ENCODE measurements around the gene BFSP1. TPM values are rescaled to one million over a fixed set of nuclear protein-coding genes. Genes with fewer than 3 reads are reported as not detected.

The BFSP1 gene
- total RNA-seq, 1 donor from 2014 or later: 0.66 TPM

- DNase-seq: no peak
- Histone ChIP-seq H3K27me3 (ENCODE audit: low read depth) (peaks cover 9% of the 10 kb centered on the region), H3K9me3 (replicated peaks) (no peaks in the 10 kb centered on the region), H3K4me3 (no peak overlapping the region), H3K36me3 (no peaks in the 10 kb centered on the region), H3K4me1 (peaks cover 20% of the 10 kb centered on the region), H3K27ac (replicated peaks) (no peak overlapping the region)
- TF ChIP-seq CTCF (IDR thresholded peaks at IDR 0.05; ENCODE audit: borderline replicate concordance): no peak
- intact Hi-C loops (cut with micrococcal nuclease): loop anchor here (10.0 kb wide), 1 partner anchor 493 kb away; no protein-coding TSS in a partner anchor
Observed at GRCh38 chr20:17502105-17502504, 29.1 kb downstream of the BFSP1 start.

DNA sequence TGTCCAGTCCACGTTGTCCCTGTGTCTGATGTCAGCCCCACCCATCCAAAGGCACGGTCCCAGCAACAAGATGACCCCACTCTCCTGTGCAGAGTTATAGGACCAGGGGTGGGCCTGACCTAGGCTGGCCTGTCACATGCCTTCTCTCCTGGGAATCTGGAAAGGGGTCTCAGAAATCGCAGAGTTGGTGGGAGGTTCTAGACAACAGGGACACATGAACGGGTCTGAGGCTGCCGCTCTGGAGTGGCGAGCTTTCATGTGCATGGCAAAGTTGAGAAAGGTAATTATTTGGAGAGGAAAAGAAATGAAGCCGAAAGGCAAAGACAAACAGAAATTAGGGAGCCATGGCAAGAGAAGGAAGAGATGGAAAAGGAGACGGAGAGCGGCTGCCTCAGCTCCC lies 29.5 kb downstream of the BFSP1 start:
- intact Hi-C loops (cut with micrococcal nuclease): loop anchor here (10.0 kb wide), 1 partner anchor 493 kb away; no protein-coding TSS in a partner anchor
- no peak for DNase-seq
- Histone ChIP-seq H3K9me3 (replicated peaks) (no peaks in the 10 kb centered on the region), H3K4me1 (peaks cover 20% of the 10 kb centered on the region), H3K27ac (replicated peaks) (no peak overlapping the region), H3K4me3 (no peak overlapping the region), H3K27me3 (ENCODE audit: low read depth) (peaks cover 9% of the 10 kb centered on the region), H3K36me3 (no peaks in the 10 kb centered on the region)
- TF ChIP-seq CTCF (IDR thresholded peaks at IDR 0.05; ENCODE audit: borderline replicate concordance): no peak

DNA sequence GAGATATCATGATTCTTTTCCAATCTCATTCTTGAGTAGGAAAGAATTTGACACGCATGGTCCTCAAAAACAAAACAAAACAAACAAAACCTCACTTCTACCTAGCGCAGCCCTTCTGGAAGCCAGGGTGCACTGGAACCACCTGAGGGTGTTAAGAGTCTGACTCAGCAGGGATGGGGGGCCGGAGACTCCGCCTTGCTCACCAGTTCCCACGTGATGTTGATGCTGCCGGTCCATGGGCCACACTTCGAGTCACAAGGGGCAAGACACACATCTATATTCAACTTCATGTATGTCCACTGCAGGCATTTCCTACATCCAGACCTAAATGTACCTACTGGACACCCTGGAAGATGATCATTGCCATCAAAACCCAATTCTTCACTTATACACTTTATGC lies 30.4 kb downstream of the BFSP1 start:
- peaks cover 20% of the 10 kb centered on the region for H3K4me1 ChIP-seq
- TF ChIP-seq CTCF (IDR thresholded peaks at IDR 0.05; ENCODE audit: borderline replicate concordance): no peak
- no peak overlapping the region for H3K4me3 ChIP-seq
- no peak for DNase-seq
- no peaks in the 10 kb centered on the region for H3K36me3 ChIP-seq
- H3K27ac ChIP-seq (replicated peaks): no peak overlapping the region
- peaks cover 9% of the 10 kb centered on the region for H3K27me3 ChIP-seq (ENCODE audit: low read depth)
- intact Hi-C loops (cut with micrococcal nuclease): loop anchor here (10.0 kb wide), 1 partner anchor 494 kb away; no protein-coding TSS in a partner anchor
- no peaks in the 10 kb centered on the region for H3K9me3 ChIP-seq (replicated peaks)

- intact Hi-C loops (cut with micrococcal nuclease): loop anchor here (10.0 kb wide), 1 partner anchor 495 kb away; no protein-coding TSS in a partner anchor
- no peaks in the 10 kb centered on the region for H3K36me3 ChIP-seq
- H3K27me3 ChIP-seq (ENCODE audit: low read depth): peaks cover 9% of the 10 kb centered on the region
- H3K9me3 ChIP-seq (replicated peaks): no peaks in the 10 kb centered on the region
- H3K4me3 ChIP-seq: no peak overlapping the region
- no peak for DNase-seq
- H3K4me1 ChIP-seq: peaks cover 16% of the 10 kb centered on the region
- no peak for TF ChIP-seq CTCF (IDR thresholded peaks at IDR 0.05; ENCODE audit: borderline replicate concordance)
- no peak overlapping the region for H3K27ac ChIP-seq (replicated peaks)
Observed at GRCh38 chr20:17500271-17500670, 30.9 kb downstream of the BFSP1 start.

DNA sequence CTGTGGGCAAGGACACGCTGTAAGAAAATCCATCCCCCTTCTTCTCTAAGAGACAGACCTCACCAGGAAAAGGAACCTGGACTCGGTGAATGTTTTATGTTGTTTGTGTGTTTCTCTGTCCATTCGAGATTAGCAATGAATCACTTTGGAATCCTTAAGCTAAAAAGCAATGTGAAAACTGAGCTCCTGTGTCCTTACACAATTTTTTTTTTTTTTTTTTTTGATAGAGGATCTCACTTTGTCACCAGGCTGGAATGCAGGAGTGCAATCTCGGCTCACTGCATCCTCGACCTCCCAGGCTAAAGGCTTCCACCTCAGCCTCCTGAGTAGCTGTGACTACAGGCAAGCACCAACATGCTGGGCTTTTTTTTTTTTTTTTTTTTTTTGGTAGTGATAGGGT lies 32.1 kb downstream of the BFSP1 start:
- DNase-seq: no peak
- Histone ChIP-seq H3K27me3 (ENCODE audit: low read depth) (peaks cover 9% of the 10 kb centered on the region), H3K36me3 (no peaks in the 10 kb centered on the region), H3K4me1 (peaks cover 5% of the 10 kb centered on the region), H3K27ac (replicated peaks) (no peak overlapping the region), H3K9me3 (replicated peaks) (no peaks in the 10 kb centered on the region), H3K4me3 (no peak overlapping the region)
- TF ChIP-seq CTCF (IDR thresholded peaks at IDR 0.05; ENCODE audit: borderline replicate concordance): no peak
- intact Hi-C loops (cut with micrococcal nuclease): no loop called here

Measured in left ventricle myocardium inferior (tissue), 1 donor.